GM10266 (cell line): ENCODE measurements around the gene CLHC1.
"Not testable (repeated sequence)": the region's sequence is repeated elsewhere in the genome, so short reads cannot be mapped to it uniquely, and the experiment has no call there.

ENCODE experiments used
- DNase-seq: peaks from one replicate; pipeline ENCODE4 v3.0.0; 2012; ENCODE audit errors: extremely low spot score
- CTCF ChIP-seq: IDR thresholded peaks from 2 replicates; pipeline ENCODE4 v1.5.1; 2012; ENCODE audit warnings: mild to moderate bottlenecking, low read depth; ENCODE audit not compliant: control insufficient read depth, insufficient read depth; ENCODE audit errors: missing control alignments

CLHC1 gene

GRCh38 chr2:55232084-55232862, at the start of gene CLHC1, which contains the start of gene RPS27A:
Gene CLHC1, minus strand, starts transcription at chr2:55232293. Its CDS starts 9,882 bp downstream, at chr2:55222411.
Gene RPS27A, plus strand, starts transcription at chr2:55232688. Its CDS starts 137 bp downstream, at chr2:55232825.
- TF ChIP-seq CTCF: no peak

GRCh38 chr2:55280851-55281546, 48.9 kb upstream of the CLHC1 start:
- DNase-seq: not testable (repeated sequence)

More at GRCh38 chr2:55232084-55232862, at the start of gene CLHC1, which contains the start of gene RPS27A:
- DNase-seq: peak; percentile 81

GRCh38 chr2:55279859-55280424, 47.8 kb upstream of the CLHC1 start:
- DNase-seq: not testable (repeated sequence)

- DNase-seq: not testable (repeated sequence)
Observed at GRCh38 chr2:55279214-55279835, 47.2 kb upstream of the CLHC1 start.

GRCh38 chr2:55277310-55277709, 45.2 kb upstream of the CLHC1 start:
- no peak for DNase-seq

GRCh38 chr2:55274346-55274745, 42.3 kb upstream of the CLHC1 start:
- not testable (repeated sequence) for DNase-seq

More at GRCh38 chr2:55277310-55277709, 45.2 kb upstream of the CLHC1 start:
- no peak for TF ChIP-seq CTCF

- TF ChIP-seq CTCF: no peak
- DNase-seq: no peak
Observed at GRCh38 chr2:55269645-55269990, 37.5 kb upstream of the CLHC1 start.

- peak; percentile 14 for TF ChIP-seq CTCF
- DNase-seq: peak; percentile 86
Observed at GRCh38 chr2:55268907-55269644, 37.0 kb upstream of the CLHC1 start, which contains the start of gene MTIF2. Gene MTIF2, minus strand, starts transcription at chr2:55269231. Its CDS starts 5,373 bp downstream, at chr2:55263858.
